Measurements from ENCODE around the gene MYOM1.

GRCh38 chr18:3093624-3094337, 126.0 kb downstream of the MYOM1 start:
- TF ChIP-seq, protein P1, sequence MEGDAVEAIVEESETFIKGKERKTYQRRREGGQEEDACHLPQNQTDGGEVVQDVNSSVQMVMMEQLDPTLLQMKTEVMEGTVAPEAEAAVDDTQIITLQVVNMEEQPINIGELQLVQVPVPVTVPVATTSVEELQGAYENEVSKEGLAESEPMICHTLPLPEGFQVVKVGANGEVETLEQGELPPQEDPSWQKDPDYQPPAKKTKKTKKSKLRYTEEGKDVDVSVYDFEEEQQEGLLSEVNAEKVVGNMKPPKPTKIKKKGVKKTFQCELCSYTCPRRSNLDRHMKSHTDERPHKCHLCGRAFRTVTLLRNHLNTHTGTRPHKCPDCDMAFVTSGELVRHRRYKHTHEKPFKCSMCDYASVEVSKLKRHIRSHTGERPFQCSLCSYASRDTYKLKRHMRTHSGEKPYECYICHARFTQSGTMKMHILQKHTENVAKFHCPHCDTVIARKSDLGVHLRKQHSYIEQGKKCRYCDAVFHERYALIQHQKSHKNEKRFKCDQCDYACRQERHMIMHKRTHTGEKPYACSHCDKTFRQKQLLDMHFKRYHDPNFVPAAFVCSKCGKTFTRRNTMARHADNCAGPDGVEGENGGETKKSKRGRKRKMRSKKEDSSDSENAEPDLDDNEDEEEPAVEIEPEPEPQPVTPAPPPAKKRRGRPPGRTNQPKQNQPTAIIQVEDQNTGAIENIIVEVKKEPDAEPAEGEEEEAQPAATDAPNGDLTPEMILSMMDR (IDR thresholded peaks at IDR 0.05): no peak
- no peak for TF ChIP-seq REST (IDR thresholded peaks at IDR 0.05; ENCODE audit: insufficient read depth in 1 of 2, low read depth in 2 of 2, low read length in 1 of 2)
- TF ChIP-seq POLR2AphosphoS5 (IDR thresholded peaks at IDR 0.05; ENCODE audit: low read depth, low read length): no peak
- no peak for TF ChIP-seq TCF7L2 (IDR thresholded peaks at IDR 0.05; ENCODE audit: low read depth, low read length)
